Right atrium auricular region (tissue), 2 donors: ENCODE measurements around the gene IKBKE. TPM values are rescaled to one million over a fixed set of nuclear protein-coding genes. Genes with fewer than 3 reads are reported as not detected.
A peak's percentile ranks its signal among the peaks of the same experiment; 100 is the strongest.

Source experiments
- DNase-seq: peaks from one replicate; pipeline ENCODE4 v3.0.0-alpha.2; 2019; ENCODE audit warnings: low spot score
- H3K27ac ChIP-seq, 2 donors: fragments of 200-600 bp; sonication (generic); 1 replicate in 1 of 2; 2 replicates in 1 of 2; pipeline ENCODE4 v1.5.1; 2016 to 2019
- H3K27me3 ChIP-seq, 2 donors: fragments of 200-600 bp; sonication (generic); one replicate each; pipeline versions ENCODE4 v1.5.1 to v1.6.0; 2017 to 2019
- H3K36me3 ChIP-seq: fragments of 200-600 bp; sonication (generic); one replicate; pipeline ENCODE4 v1.5.1; 2016
- H3K4me1 ChIP-seq, 2 donors: fragments of 200-600 bp; sonication (generic); one replicate each; pipeline versions ENCODE4 v1.5.1 to v1.6.0; 2017 to 2019
- H3K4me3 ChIP-seq, 2 donors: fragments of 200-600 bp; sonication (generic); 1 replicate in 1 of 2; 2 replicates in 1 of 2; pipeline ENCODE4 v1.5.1; 2017 to 2019; ENCODE audit warnings: mild to moderate bottlenecking in 1 of 2, moderate library complexity in 1 of 2
- H3K9me3 ChIP-seq, 2 donors: fragments of 200-600 bp; sonication (generic); one replicate each; pipeline ENCODE4 v1.5.1; 2019
- total RNA-seq, 2 donors: library from RNA; depleted of rRNA; stranded (reverse); fragments of >200 nt; gene quantifications; one replicate each; pipeline ENCODE4 v1.1.0, GENCODE V29; 2016
- TF ChIP-seq, protein P1 (sequence below), 2 donors: fragments of 200-600 bp; sonication (generic); IDR thresholded peaks; one replicate each; pipeline ENCODE4 v1.5.1; 2019; ENCODE audit warnings: antibody characterized with exemption in 2 of 2

The IKBKE gene
- total RNA-seq, 2 donors from 2014 or later = 1.3 to 3.2 TPM

DNA sequence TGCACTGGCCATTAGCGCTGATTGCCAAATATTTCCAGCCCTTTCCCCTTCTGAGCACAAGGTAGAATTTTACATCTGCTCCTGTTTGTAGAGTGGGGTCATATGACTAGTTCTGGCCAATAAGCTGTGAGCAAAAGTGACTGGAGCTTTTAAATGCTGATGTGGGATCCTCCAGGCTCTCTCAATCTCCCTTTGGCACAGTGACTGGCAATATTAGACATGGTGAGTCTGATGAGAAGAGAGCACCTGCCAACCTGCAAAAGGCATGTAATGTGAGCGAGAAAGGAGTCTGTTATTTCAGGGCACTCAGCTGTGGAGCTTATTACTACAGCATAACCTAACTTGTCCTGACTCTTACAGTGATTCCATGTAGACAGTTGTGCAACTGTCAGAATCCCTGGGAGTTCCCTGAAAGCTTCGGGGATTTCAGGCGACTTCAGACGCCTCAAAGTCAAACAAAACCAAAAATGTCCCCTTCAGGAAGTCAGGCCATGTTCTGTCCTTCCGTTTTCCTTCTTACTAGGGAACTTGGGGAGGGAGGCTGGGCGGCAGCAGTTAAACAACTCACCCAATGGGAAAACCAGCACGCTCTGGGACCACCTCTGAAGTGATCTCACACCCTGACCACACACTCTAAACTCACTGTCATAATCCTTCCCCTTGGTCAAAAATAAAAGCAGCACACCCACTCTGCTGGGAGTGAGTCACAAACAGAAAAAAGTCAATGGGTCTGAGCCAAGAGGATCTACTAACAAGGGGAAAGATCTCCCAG lies 33.5 kb downstream of the IKBKE start:
- no peaks in the 10 kb centered on the region for H3K27me3 ChIP-seq
- TF ChIP-seq, protein P1, sequence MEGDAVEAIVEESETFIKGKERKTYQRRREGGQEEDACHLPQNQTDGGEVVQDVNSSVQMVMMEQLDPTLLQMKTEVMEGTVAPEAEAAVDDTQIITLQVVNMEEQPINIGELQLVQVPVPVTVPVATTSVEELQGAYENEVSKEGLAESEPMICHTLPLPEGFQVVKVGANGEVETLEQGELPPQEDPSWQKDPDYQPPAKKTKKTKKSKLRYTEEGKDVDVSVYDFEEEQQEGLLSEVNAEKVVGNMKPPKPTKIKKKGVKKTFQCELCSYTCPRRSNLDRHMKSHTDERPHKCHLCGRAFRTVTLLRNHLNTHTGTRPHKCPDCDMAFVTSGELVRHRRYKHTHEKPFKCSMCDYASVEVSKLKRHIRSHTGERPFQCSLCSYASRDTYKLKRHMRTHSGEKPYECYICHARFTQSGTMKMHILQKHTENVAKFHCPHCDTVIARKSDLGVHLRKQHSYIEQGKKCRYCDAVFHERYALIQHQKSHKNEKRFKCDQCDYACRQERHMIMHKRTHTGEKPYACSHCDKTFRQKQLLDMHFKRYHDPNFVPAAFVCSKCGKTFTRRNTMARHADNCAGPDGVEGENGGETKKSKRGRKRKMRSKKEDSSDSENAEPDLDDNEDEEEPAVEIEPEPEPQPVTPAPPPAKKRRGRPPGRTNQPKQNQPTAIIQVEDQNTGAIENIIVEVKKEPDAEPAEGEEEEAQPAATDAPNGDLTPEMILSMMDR (IDR thresholded peaks at IDR 0.05) = no peak
- H3K27ac ChIP-seq = peak overlapping the region; percentile 37 to 82
- peaks cover 0 to 52% of the 10 kb centered on the region in 2 donors for H3K4me1 ChIP-seq
- H3K36me3 ChIP-seq = no peaks in the 10 kb centered on the region
- peak; percentile 88 for DNase-seq
- H3K9me3 ChIP-seq = no peaks in the 10 kb centered on the region
- H3K4me3 ChIP-seq = no peak overlapping the region

DNA sequence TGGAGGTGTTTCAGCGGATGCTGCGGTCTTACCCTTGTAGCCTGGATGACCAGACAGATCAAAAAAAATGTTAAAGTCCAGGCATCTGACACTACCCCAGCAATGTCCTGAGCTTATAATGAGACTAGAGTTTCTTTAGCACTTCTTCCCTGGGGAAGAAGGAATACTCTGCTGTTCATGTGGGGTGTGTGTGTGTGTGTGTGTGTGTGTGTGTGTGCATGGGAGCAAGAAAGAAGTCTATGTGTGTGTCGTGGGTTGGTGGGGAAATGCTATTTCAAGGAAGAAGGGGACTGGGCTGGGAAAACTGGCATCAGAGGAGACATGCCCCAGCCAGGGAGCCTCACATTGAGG lies 34.1 kb downstream of the IKBKE start:
- TF ChIP-seq, protein P1 (IDR thresholded peaks at IDR 0.05) = no peak
- H3K27ac ChIP-seq = peak overlapping the region; percentile 37 to 82
- H3K4me3 ChIP-seq = no peak overlapping the region
- H3K36me3 ChIP-seq = no peaks in the 10 kb centered on the region
- DNase-seq = no peak
- H3K4me1 ChIP-seq = peaks cover 0 to 57% of the 10 kb centered on the region in 2 donors
- no peaks in the 10 kb centered on the region for H3K9me3 ChIP-seq
- no peaks in the 10 kb centered on the region for H3K27me3 ChIP-seq

DNA sequence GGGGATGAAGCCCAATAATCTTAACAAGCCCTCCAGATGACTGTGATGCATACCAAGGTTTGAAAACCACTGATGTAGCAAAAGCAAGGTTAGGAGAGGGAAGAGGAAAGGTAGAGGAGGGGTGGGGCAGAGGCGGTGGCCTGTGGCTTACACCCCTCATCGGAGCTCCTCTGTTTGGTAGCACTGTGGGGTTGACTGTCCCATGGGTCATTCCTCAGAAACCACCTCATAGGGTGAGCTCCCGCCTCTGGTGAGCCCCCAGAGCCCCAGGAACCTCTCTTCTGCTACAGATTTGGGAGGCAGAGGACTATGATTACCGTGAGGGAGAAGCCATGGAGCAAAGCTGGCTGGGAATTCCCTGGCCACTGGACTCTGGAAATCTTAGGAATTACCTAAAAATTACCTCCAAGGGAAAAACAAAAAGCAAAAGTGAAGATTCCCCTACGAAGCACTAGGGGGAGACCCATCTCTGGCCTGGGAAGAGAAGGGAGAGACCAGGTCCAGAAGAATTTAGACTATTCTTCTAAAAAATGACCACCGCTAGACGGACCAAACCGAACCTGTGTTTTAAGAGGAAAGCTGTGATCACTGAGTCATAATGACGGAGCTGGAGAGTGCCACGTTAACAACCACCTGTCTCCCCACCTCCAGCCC lies 35.6 kb downstream of the IKBKE start:
- DNase-seq = no peak
- Histone ChIP-seq H3K4me3 (no peak overlapping the region), H3K9me3 (no peaks in the 10 kb centered on the region), H3K4me1 (peaks cover 0 to 57% of the 10 kb centered on the region in 2 donors), H3K36me3 (no peaks in the 10 kb centered on the region), H3K27me3 (no peaks in the 10 kb centered on the region), H3K27ac (peak overlapping the region in 1 of 2 donors; percentile 81)
- TF ChIP-seq, protein P1 (IDR thresholded peaks at IDR 0.05) = peak in 1 of 2 donors; percentile 57

DNA sequence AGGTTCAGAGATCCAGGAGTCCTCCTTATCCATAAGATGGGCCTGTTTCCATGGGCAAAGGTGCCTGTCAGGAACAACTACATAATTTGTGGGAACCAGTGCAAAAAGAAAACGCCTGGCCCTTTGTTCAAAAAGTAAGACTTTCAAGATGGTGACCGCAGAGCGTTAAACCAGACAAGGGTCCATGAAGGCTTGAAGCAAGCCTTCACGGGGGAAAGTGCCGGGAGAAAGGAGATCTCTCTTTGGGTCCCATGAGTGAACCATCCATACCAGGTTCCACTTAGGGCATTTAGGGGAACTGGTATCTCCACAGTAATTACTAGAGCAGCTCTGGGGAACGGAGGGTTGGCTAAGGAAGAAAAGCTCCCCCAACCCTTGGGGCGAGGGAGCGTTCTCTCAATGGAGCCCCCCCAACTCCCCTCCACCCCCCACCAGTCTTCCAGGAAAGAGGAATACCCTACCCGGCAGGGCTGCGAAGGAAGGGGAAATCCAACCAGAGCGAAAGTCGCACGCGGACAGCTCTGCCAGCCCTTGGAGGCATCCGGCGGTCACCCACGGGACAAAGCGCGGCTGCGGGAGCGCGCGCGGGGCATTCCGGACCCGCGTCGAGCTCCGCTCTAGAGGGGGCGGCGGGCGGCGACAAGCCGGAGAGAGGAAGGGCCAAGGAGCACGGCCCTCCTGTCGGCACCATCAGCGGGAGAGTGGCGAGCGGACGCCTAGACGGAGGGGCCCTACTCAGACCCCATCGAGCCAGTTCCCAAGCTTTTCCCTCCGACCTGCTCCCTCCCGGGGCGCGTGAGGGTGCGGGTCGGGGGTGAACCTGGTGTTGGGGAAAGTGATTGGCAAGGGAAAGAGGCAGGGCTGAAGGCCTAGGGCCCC lies 36.4 kb downstream of the IKBKE start:
- peak overlapping the region; percentile 51 to 72 for H3K4me3 ChIP-seq
- peaks cover 0 to 50% of the 10 kb centered on the region in 2 donors for H3K4me1 ChIP-seq
- H3K27me3 ChIP-seq = no peaks in the 10 kb centered on the region

More for the DNA sequence above, 36.4 kb downstream of the IKBKE start:
- no peak for DNase-seq
- no peaks in the 10 kb centered on the region for H3K36me3 ChIP-seq
- TF ChIP-seq, protein P1 (IDR thresholded peaks at IDR 0.05) = no peak
- H3K9me3 ChIP-seq = no peaks in the 10 kb centered on the region
- peak overlapping the region; percentile 76 to 81 for H3K27ac ChIP-seq
